Stimulated activated CD8-positive, alpha-beta memory T cell treated with anti-CD3 and anti-CD28 coated beads, Interleukin-12 subunit alpha, Interleukin-12 subunit beta, amount 100 ng/mL, for 4 hours (primary cell): ENCODE results near the gene CPA1.

Source experiments
- DNase-seq: peaks from one replicate; pipeline ENCODE4 v3.0.0-alpha.2; 2020; ENCODE audit warnings: low read depth

The CPA1 gene

DNA sequence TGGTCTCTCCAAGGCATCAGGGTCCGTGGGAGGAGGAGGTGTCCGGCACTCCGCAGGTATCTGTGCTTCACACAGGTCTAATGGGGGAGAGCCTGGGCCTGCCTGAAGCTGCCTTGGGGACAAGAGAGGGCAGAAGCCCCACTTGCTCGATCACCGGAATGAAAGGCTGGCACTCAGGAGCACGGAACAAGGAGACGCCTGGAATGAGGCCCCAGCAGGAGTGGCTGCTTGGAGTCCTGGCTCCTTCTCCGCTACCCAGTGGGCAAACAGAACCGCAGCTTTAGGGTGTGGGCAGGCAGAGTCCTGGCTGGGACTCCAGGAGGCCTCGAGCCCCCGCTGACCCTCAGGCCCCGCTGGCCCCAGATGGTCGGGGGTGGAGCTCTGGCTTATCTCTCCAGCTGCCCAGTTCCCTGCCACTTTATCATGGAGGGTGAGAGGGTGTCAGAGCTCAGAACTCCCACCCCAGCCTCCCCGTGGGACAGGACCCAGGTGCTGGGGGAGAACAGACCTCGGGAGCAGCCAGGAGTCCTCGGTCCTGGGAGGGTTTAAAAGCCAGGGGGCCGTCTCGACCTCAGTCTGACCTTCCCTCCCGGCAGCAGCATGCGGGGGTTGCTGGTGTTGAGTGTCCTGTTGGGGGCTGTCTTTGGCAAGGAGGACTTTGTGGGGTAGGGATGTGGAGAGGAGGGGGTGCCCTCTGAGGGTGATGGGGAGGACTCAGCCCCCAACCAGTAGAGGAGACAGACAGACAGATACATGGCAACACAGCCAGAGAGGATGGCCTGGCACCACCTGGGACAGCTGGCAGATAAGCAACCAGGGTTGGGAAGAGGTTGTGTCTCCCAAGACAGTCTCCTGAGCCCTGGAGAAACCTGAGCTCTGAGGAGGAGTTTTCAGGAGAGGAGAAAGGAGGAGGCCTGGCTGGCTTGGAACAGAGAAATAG lies at the start of gene CPA1:
CPA1 (plus strand) TSS at position 574 of the 940 bp plus-strand sequence; CDS start at position 601, 27 bp downstream.
- DNase-seq, result no peak

DNA sequence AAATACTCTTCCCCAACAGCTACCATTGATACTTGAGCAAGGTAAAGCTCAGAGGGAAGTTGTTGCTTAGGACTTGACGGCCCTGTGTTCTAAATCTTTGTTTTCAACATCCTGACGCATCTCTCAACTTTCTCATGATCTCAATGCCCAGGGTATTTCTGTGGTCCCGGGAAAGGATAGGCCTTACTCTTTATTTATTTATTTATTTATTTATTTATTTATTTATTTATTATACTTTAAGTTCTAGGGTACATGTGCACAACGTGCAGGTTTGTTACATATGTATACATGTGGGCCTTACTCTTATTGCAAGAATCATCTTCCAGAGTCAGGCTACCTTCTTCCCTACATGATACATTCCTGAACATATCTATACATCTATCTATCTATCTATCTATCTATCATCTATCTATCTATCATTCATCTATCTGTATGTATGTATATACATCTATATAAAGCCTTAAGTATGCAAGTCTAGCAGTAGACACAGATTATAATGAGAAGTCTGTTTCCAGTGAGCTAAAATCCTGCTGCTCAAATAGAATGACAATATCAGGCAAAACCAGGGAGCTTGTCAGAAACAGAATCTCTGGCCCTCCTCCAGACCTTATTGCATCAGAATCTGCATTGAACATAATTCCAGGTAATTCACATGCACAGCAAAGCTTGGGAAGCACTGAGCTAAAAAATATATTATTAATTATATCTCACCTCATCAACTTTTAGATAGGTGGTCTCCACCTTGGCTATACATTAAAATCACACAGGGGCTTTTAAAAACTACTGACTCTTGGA lies 47.8 kb upstream of the CPA1 start:
- DNase-seq, result no peak

GRCh38 chr7:130333832-130334231 lies 46.5 kb upstream of the CPA1 start:
- DNase-seq, result no peak

DNA sequence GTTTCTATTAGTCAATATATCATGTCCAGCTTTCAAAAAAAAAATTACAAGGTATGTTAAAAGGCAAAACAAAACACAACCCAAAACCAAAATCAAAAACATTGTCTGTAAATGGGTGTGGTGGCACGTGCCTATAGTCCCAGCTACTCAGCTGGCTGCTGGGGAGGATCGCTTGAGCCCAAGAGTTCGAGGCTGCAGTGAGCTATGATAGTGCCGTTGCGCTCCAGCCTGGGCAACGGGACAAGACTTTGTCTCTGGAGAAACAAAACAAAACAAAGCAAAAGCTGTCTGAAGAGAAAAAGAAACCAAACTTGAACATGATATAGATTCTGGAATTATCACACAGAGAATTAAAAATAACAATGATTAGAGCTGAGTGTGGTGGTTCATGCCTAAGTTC lies 46.0 kb upstream of the CPA1 start:
- DNase-seq, result no peak

DNA sequence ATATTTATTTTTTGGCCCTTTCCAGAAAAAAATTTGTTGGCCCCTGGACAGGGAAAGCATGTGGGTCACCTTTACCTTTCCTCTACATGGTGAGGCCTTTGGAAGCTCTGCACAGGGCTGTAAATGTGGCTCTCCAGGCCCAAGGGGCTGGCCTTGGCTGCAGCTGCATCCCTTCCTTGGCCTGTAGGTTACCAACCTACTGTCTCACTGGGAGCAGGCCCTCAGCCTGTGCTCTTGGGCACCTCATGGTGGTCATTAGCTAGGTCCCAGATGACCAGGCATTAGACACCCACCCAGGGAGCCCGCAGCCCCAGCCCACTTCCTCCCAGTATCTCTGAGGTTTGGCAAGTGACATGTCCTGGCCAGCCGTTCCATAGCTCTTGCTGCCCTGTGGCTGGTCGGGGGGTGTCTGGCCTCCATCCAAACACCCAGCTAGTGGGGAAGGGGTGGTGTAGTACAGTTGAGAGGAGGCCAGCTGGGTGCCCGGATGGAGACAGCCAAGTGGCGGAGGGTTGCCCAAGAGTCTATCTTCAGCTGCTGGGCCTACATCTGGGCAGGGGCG lies 42.8 kb upstream of the CPA1 start:
- no peak for DNase-seq

DNA sequence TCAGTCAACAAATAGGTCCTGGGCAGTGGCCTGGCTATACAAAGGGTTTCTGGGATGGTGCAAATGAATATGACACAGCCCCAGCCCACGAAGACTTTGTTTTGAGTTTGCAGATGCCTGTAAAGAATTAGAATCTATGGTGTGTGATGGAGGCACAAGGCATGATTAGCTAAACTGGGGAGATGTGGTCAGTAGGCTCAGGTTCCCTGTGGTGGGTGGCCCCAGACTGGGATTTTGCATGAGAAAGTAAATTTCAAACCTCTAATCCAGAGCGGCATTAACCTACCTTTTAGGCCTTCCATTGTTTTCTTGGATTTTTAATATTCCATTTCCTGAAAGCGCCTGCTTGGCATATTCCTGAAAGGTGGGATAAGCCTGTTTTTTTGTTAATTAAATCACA lies 42.1 kb upstream of the CPA1 start:
- no peak for DNase-seq

- no peak for DNase-seq
These were observed 38.4 kb upstream of the CPA1 start for GRCh38 chr7:130341882-130342281.

DNA sequence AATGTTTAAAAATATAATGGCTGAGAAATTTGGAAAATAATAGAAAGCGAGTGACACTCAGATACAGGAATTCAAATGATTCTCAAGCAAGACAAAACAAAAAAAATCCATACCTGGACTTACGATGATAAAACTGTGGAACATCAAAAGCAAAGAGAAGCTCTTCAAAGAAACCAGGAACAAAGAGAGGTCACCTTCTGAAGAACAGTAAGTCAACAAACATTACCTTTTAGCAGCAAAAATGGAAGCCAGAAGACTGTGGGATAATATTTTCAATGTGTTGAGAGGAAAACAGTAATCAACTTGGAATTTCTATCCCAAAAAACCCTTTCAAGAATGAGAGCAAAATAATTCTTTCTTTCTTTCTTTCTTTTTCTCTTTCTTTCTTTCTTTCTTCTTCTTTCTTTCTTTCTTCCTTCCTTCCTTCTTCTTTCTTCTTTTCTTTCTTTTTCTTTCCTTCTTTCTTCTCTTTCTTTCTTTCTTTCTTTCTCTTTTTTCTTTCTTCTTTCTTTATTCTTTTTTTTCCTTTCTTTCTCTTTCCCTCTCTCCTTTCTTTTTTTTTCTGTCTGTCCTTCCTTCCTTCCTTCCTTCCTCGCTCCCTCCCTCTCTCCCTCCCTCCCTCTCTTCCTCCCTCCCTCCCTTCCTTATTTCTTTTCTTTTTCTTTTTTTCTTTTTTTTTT lies 37.5 kb upstream of the CPA1 start:
- DNase-seq, result no peak

DNA sequence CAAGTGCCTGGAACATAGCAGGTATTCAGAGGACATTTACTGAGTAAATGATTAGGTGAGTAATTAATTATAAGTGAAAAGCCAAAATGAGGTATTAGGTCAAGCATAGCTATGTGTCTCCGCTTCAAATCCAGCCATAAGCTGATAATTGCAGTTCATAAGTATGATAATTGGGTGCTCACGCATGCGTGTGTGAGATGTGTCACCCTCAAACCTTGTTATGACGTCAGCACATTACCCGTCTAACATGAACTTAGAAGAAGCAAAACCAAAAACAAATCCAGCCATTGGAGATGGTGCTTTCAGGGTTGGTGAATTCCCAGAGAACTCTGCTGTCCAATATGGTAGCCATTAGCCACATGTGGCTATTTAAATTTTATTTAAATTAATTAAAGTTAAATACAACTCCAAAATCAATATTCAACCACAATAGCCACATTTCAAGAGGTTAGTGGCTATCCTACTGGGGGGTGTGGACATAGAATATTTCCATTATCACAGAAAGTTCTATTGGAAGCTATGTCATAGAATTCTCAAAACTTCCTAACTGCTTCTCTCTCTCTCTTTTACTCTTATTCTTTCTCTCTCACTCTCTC lies 35.9 kb upstream of the CPA1 start, which contains the start of gene CPA5:
CPA5 (plus strand) TSS at position 546 of the 596 bp plus-strand sequence. CDS start 1,670 bp downstream, outside the sequence.
- no peak for DNase-seq

DNA sequence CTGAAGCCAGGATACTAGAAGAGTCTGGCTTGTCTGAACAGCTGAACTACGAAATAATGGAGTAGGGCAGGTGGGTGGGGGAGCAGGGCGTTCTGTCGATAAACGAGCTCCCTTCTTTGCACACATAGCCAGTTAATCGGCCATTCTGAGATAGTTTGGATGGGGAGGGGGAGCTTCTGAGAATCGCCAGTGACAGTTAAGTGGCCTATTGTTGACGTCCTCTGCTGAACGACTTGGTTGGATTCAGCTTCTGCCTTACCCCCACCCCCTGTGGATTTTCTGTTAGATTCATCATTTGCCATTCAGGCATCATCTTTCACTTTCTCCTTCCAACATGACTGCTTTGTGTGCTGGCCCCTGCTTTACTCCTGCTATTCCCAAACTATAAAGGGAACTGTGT lies 35.2 kb upstream of the CPA1 start:
- no peak for DNase-seq

GRCh38 chr7:130345725-130346124 lies 34.6 kb upstream of the CPA1 start:
- DNase-seq, result no peak

DNA sequence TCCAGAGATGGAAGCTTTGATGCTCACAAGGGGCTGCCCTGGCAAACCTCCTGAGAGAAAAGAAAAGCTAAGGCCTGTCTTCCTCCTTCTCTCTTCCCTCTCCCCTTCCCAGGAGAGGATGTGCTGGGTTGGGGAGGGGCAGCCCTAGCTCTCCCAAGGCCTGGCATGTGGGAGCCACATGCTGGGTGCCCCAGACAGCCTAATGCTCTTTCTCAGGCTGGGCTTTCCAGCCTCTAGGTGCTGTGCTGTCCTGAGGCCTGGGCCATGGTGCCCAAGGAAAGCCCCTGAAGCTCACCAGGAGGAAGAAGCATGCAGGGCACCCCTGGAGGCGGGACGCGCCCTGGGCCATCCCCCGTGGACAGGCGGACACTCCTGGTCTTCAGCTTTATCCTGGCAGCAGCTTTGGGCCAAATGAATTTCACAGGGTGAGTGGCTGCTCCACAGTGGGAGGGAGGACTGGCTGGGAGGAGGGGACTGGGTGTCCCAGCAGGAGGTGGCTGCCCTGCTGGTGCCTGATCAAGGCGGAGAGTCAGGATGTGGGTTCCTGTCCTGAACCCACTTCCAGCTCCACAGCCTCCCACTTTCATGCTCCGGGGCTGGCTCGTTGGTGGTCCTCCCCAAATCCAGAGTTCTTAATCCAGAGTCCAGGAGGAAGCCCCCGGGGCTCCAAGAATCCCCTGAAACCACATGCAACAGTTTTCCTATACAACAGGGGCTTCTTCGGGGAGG lies 34.0 kb upstream of the CPA1 start:
- no peak for DNase-seq

DNA sequence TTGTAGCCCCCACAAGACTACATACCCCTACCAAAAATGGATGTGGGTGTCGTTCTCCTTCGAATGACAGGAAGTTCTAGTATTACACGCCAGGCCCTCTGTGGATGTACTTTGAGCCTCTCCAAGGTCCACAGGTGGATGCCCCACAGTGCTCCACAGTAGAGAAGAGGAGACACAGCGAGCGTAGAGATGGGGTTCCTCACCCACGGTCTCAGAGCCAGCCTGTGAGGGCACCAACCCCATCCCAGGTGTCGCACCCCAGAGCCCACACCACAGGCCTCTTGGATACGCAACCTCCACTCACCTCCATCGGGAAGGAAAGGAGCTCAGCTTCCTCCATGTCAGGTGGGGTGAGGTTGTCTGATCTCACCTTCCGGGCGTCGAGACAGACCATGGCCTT lies 33.4 kb upstream of the CPA1 start:
- DNase-seq, result no peak

DNA sequence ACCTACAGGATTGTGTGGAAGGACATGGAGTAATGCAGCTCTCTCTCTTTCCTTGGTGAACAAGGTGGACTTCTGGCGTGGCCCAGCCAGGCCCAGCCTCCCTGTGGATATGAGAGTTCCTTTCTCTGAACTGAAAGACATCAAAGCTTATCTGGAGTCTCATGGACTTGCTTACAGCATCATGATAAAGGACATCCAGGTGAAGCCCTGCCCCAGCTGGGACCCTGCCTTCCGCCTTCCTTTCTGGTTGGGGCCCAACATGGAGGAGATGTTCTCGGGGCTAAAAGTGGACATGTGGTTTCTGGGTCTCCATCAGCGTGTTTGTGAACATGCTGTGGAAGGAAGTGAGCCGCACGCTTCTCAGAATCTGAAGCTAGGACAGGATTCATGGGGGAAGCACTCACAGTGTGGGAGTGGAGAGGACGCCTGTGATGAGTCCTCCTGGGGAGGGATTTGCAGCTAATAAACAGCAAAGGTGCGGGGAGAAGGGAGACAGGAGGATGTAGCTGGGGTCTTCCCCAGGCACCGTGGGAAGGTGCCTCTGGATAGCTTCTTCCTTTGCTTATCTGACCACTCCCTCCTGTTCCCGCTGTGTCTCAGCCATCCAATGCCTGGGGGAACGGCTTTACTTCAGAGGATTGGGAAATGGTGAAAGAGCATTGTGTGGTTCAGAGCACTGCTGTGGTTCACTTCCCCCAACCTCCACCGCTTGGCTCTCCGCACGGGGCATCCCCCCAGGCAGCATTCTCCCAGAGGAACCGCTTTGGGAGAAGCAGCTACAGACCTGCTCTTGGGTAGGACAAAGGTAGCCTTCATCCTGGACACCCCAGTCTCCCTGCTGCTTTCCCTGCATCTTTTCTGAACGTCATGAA lies 30.1 kb upstream of the CPA1 start:
- DNase-seq, result no peak

GRCh38 chr7:130350945-130351790 lies 29.1 kb upstream of the CPA1 start:
- DNase-seq, result no peak

GRCh38 chr7:130351791-130352090 lies 28.6 kb upstream of the CPA1 start:
- DNase-seq, result no peak

- DNase-seq, result no peak
These were observed 27.9 kb upstream of the CPA1 start for GRCh38 chr7:130352194-130353074.

DNA sequence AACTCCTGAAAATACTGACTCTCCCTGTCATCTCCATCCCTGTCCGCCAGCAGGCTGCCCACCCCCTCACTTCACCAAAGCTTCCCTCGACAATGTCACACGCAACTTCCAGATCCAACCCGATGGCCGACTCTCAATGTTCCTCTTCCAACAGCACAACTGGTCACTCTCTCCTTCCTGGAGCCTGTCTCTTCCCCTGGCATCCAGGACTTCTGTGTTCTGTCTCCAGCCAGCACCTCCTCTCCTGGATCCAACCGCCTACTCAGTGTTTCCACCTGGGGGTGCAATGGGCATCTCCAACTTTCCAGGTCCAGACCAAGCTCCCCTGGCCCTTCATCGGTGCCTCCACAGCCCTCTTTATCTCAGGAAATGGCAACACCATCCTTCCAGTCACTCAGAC lies 27.1 kb upstream of the CPA1 start:
- DNase-seq, result no peak
